Measurements from ENCODE around the gene C6orf132.

- TF ChIP-seq CTCF (IDR thresholded peaks at IDR 0.05): no peak
- no peak for TF ChIP-seq POLR2A (IDR thresholded peaks at IDR 0.05)
- no peak for TF ChIP-seq EP300 (IDR thresholded peaks at IDR 0.05)
- no peak for TF ChIP-seq POLR2AphosphoS5 (IDR thresholded peaks at IDR 0.05)
Measured at GRCh38 chr6:42120895-42121865, 21.2 kb downstream of the C6orf132 start.

Data from suprapubic skin (tissue), 4 donors.